B cell (primary cell): ENCODE data around the gene RNF220. TPM values are rescaled to one million over a fixed set of nuclear protein-coding genes. Genes with fewer than 3 reads are reported as not detected.

Experiments
- ATAC-seq: fragments of 200-7000 bp; cut with Tn5 transposase; one replicate; pipeline ENCODE4 v1.10.0; 2021; ENCODE audit warnings: low read depth, mild to moderate bottlenecking, moderate number of reproducible peaks, moderate library complexity
- CTCF ChIA-PET: fragments of 350-600 bp; sonication (Branson Sonifier 250); formaldehyde crosslinking; loops from one replicate; lab custom pipeline; 2021; ENCODE audit warnings: antibody characterized with exemption, inconsistent platforms; lab: Charles Lee
- POLR2A ChIA-PET: fragments of 350-600 bp; sonication (Branson Sonifier 250); formaldehyde crosslinking; loops from one replicate; lab custom pipeline; 2021; ENCODE audit warnings: antibody characterized with exemption; lab: Charles Lee
- DNase-seq: peaks from one replicate; pipeline ENCODE4 v3.0.0; 2013
- H2AFZ ChIP-seq: 2 replicates; pipeline ENCODE4 v1.6.1; 2012; ENCODE audit warnings: mild to moderate bottlenecking, low read depth, low read length; ENCODE audit not compliant: insufficient read depth, poor library complexity, severe bottlenecking
- H3K27ac ChIP-seq, 2 donors: 1 replicate in 1 of 2; 2 replicates in 1 of 2; pipeline ENCODE4 v1.5.1; 2012 to 2013; ENCODE audit warnings: low read length in 2 of 2, mild to moderate bottlenecking in 2 of 2, moderate library complexity in 1 of 2
- H3K27me3 ChIP-seq, 4 experiments: fragments of 200-600 bp in 1 of 4; sonication (generic) in 1 of 4; replicated peaks in 1 of 4; 1 replicate in 2 of 4; 2 replicates in 2 of 4; pipeline versions ENCODE4 v1.6.1 to v1.7.0; 2013 to 2016; ENCODE audit warnings: low read length in 3 of 4, mild to moderate bottlenecking in 2 of 4, mixed read lengths in 1 of 4, moderate library complexity in 1 of 4; ENCODE audit not compliant: insufficient read depth in 4 of 4, control insufficient read depth in 3 of 4; ENCODE audit errors: control extremely low read depth in 1 of 4
- H3K36me3 ChIP-seq, 2 experiments: replicated peaks in 1 of 2; 1 replicate in 1 of 2; 2 replicates in 1 of 2; pipeline versions ENCODE4 v1.6.1 to v1.7.1; 2013; ENCODE audit warnings: low read length in 1 of 2; ENCODE audit not compliant: insufficient read depth in 2 of 2, control insufficient read depth in 1 of 2; ENCODE audit errors: control extremely low read depth in 1 of 2, extremely low read depth in 1 of 2
- H3K4me1 ChIP-seq, 2 donors: fragments of 200-600 bp in 1 of 2; sonication (generic) in 1 of 2; 1 replicate in 1 of 2; 2 replicates in 1 of 2; pipeline versions ENCODE4 v1.5.1 to v1.6.1; 2013 to 2017; ENCODE audit warnings: low read length in 2 of 2; ENCODE audit not compliant: control insufficient read depth in 2 of 2, insufficient read depth in 2 of 2
- H3K4me2 ChIP-seq: replicated peaks from 2 replicates; pipeline ENCODE3; 2012; ENCODE audit warnings: mild to moderate bottlenecking, low read depth, low read length; ENCODE audit not compliant: poor library complexity, severe bottlenecking
- H3K4me3 ChIP-seq, 5 experiments: fragments of 200-600 bp in 1 of 5; sonication (generic) in 1 of 5; 1 replicate in 3 of 5; 2 replicates in 2 of 5; pipeline versions ENCODE4 v1.5.1 to v1.7.0; 2011 to 2016; ENCODE audit warnings: low read length in 4 of 5, mild to moderate bottlenecking in 4 of 5, low read depth in 2 of 5, control low read depth in 1 of 5, moderate library complexity in 1 of 5; ENCODE audit not compliant: insufficient read depth in 1 of 5; ENCODE audit errors: control extremely low read depth in 1 of 5, extremely low read depth in 1 of 5
- H3K79me2 ChIP-seq: fragments of 200-600 bp; sonication (generic); one replicate; pipeline ENCODE4 v1.6.0; 2016; ENCODE audit warnings: low read length; ENCODE audit not compliant: control insufficient read depth, insufficient read depth
- H3K9ac ChIP-seq: fragments of 200-600 bp; sonication (generic); 2 replicates; pipeline ENCODE4 v1.6.1; 2017; ENCODE audit warnings: mild to moderate bottlenecking, low read length, moderate library complexity
- H3K9me3 ChIP-seq, 3 donors: one replicate each; pipeline versions ENCODE4 v1.6.1 to v1.7.1; 2013; ENCODE audit warnings: low read length in 2 of 3; ENCODE audit not compliant: control insufficient read depth in 2 of 3, insufficient read depth in 1 of 3; ENCODE audit errors: control extremely low read depth in 1 of 3
- H4K20me1 ChIP-seq: 2 replicates; pipeline ENCODE4 v1.6.0; 2012; ENCODE audit warnings: mild to moderate bottlenecking, low read length; ENCODE audit not compliant: insufficient read depth, control insufficient read depth, poor library complexity, severe bottlenecking
- H3K27ac Mint-ChIP-seq: one replicate; pipeline ENCODE4 v1.8.0; 2021; ENCODE audit warnings: mixed read lengths
- H3K27me3 Mint-ChIP-seq: one replicate; pipeline ENCODE4 v1.8.0; 2021; ENCODE audit warnings: mixed read lengths
- H3K4me1 Mint-ChIP-seq: one replicate; pipeline ENCODE4 v1.8.0; 2021; ENCODE audit warnings: mixed read lengths
- H3K4me3 Mint-ChIP-seq: one replicate; pipeline ENCODE4 v1.8.0; 2021; ENCODE audit warnings: mixed read lengths
- H3K9me3 Mint-ChIP-seq: one replicate; pipeline ENCODE4 v1.8.0; 2022; ENCODE audit warnings: mixed read lengths; ENCODE audit not compliant: insufficient read depth
- EZH2 ChIP-seq: IDR thresholded peaks from 2 replicates; pipeline ENCODE4 v1.6.1; 2012; ENCODE audit warnings: borderline replicate concordance, low read depth, mild to moderate bottlenecking, moderate library complexity, low read length; ENCODE audit not compliant: insufficient read depth, poor library complexity, severe bottlenecking
- WGBS: methylation state at CpG from one replicate; pipeline ENCODE4 v1.1.5; 2013; ENCODE audit warnings: missing lambda C conversion rate; ENCODE audit not compliant: insufficient coverage; 5-methylcytosine and 5-hydroxymethylcytosine counted together
- intact Hi-C: fragments of 100-400 bp; cut with micrococcal nuclease; formaldehyde crosslinking; loops from one replicate; pipeline ENCODE4 v1.10.0; 2022
- polyA plus RNA-seq: library from polyadenylated mRNA; depleted of rRNA; stranded (reverse); fragments of >200 nt; gene quantifications from 2 replicates; pipeline ENCODE4 v1.2.3, GENCODE V29; 2012
- total RNA-seq, 2 donors: library from RNA; stranded (reverse); fragments of 120-200 nt in 1 of 2; gene quantifications; 1 replicate in 1 of 2; 2 replicates in 1 of 2; pipeline versions ENCODE4 v1.2.3 to v1.2.4, GENCODE V29; 2013 to 2022
- TF ChIP-seq, protein P1 (sequence below): fragments of 200-600 bp; IDR thresholded peaks from one replicate; pipeline ENCODE4 v1.8.0; 2022; ENCODE audit warnings: antibody characterized with exemption, mild to moderate bottlenecking

RNF220 gene
- total and polyA plus RNA-seq, 2 donors (not counting 1 experiment from before 2014, with no cell fraction given), result 115 to 141 TPM

DNA sequence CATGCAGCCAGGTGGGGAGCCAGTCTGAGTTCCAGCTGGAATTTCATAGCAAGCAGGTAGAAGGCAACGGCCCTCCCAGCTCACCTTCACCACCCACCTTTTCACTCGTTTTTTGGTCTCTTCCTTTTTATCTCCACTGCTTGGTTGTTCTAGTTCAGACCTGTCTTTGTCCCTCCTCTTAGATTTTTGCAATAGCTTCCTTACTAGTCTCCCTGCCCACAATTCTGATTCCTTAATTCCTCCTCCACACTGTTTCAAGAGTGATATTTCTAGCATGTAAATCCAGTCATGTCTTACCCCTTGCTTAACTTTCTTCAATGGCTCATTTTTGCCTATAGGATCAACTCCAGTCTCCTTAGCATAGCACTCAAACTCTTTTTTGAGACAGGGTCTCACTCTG lies 149.7 kb downstream of the RNF220 start:
- Histone ChIP-seq H3K4me2 (no peak overlapping the region), H3K27me3 (peaks cover 0 to 4% (median 0%) of the 10 kb centered on the region in 4 experiments), H3K4me3 (no peak overlapping the region), H3K9ac (no peak overlapping the region), H3K9me3 (no peaks in the 10 kb centered on the region), H3K79me2 (no peaks in the 10 kb centered on the region), H3K4me1 (no peaks in the 10 kb centered on the region), H3K36me3 (no peaks in the 10 kb centered on the region), H3K27ac (no peak overlapping the region), H4K20me1 (no peaks in the 10 kb centered on the region), H2AFZ (no peak overlapping the region)
- ATAC-seq (no peak), DNase-seq (no peak)
- H3K9me3 Mint-ChIP-seq, result no peaks in the 10 kb centered on the region
- no peak overlapping the region for H3K4me3 Mint-ChIP-seq
- H3K4me1 Mint-ChIP-seq, result no peaks in the 10 kb centered on the region
- peaks cover 23% of the 10 kb centered on the region for H3K27me3 Mint-ChIP-seq
- POLR2A ChIA-PET, result no interaction called here
- no peak overlapping the region for H3K27ac Mint-ChIP-seq
- no peak for TF ChIP-seq EZH2
- TF ChIP-seq, protein P1, sequence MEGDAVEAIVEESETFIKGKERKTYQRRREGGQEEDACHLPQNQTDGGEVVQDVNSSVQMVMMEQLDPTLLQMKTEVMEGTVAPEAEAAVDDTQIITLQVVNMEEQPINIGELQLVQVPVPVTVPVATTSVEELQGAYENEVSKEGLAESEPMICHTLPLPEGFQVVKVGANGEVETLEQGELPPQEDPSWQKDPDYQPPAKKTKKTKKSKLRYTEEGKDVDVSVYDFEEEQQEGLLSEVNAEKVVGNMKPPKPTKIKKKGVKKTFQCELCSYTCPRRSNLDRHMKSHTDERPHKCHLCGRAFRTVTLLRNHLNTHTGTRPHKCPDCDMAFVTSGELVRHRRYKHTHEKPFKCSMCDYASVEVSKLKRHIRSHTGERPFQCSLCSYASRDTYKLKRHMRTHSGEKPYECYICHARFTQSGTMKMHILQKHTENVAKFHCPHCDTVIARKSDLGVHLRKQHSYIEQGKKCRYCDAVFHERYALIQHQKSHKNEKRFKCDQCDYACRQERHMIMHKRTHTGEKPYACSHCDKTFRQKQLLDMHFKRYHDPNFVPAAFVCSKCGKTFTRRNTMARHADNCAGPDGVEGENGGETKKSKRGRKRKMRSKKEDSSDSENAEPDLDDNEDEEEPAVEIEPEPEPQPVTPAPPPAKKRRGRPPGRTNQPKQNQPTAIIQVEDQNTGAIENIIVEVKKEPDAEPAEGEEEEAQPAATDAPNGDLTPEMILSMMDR, result no peak
- intact Hi-C loops, result no loop called here
- 78% methylated on average over 2 of the region's 2 CpGs for WGBS
- CTCF ChIA-PET, result no interaction called here

DNA sequence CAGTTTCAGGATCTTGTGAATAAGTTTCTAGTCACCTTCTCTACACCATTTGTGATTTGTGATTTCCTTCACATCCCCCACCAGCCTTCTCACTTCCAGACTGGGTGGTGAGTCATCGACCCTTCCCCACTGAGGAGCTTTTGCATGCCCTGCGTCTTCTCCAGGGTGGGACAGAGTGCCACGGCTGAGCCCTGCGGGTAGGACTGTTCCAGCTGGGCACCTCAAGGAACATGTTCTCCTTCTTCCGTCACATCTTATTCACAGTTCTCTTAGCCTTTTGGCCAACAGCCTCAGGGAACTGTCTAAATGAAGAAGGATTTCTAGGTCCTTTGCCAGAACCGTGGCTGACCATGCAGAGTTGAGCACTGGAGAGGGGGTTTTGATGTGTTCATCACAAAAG lies 152.7 kb downstream of the RNF220 start:
- Histone ChIP-seq H3K4me3 (no peak overlapping the region), H3K4me2 (no peak overlapping the region), H3K79me2 (no peaks in the 10 kb centered on the region), H3K9ac (no peak overlapping the region), H3K27me3 (peaks cover 0 to 4% (median 0%) of the 10 kb centered on the region in 4 experiments), H3K36me3 (no peaks in the 10 kb centered on the region), H3K9me3 (no peaks in the 10 kb centered on the region), H3K27ac (no peak overlapping the region), H4K20me1 (no peaks in the 10 kb centered on the region), H2AFZ (no peak overlapping the region), H3K4me1 (no peaks in the 10 kb centered on the region)
- DNase-seq (no peak), ATAC-seq (no peak)
- no peak overlapping the region for H3K4me3 Mint-ChIP-seq
- ChIA-PET CTCF (no interaction called here), POLR2A (no interaction called here)
- peaks cover 3% of the 10 kb centered on the region for H3K4me1 Mint-ChIP-seq
- TF ChIP-seq EZH2, result no peak
- TF ChIP-seq, protein P1, result no peak
- no peak overlapping the region for H3K27ac Mint-ChIP-seq
- H3K27me3 Mint-ChIP-seq, result peaks cover 33% of the 10 kb centered on the region
- 91% methylated on average over 4 of the region's 6 CpGs for WGBS
- no peaks in the 10 kb centered on the region for H3K9me3 Mint-ChIP-seq
- intact Hi-C loops, result no loop called here
